D341Med (cell line): ENCODE measurements around the gene GOLGA8B.
"Not testable (repeated sequence)": the region's sequence is repeated elsewhere in the genome, so short reads cannot be mapped to it uniquely, and the experiment has no call there.

Source experiments
- DNase-seq: peaks from one replicate; pipeline ENCODE4 v3.0.0; 2012; ENCODE audit warnings: low spot score

The GOLGA8B gene

GRCh38 chr15:34594361-34594760 is 10.9 kb upstream of the GOLGA8B start:
- no peak for DNase-seq

- peak; percentile 37 for DNase-seq
Observed at GRCh38 chr15:34591306-34591705, 7.9 kb upstream of the GOLGA8B start.

GRCh38 chr15:34588046-34588674 is 4.7 kb upstream of the GOLGA8B start:
- peak; percentile 56 for DNase-seq

- not testable (repeated sequence) for DNase-seq
Observed at GRCh38 chr15:34585966-34586365, 2.5 kb upstream of the GOLGA8B start.

- DNase-seq, result no peak
Observed at GRCh38 chr15:34584996-34585395, 1.5 kb upstream of the GOLGA8B start.

GRCh38 chr15:34584330-34584668 is 848 bp upstream of the GOLGA8B start:
- DNase-seq, result no peak

GRCh38 chr15:34582461-34583371 is 735 bp downstream of the GOLGA8B start:
- DNase-seq, result peak; percentile 70

GRCh38 chr15:34581687-34582460 is 1.6 kb downstream of the GOLGA8B start:
- not testable (repeated sequence) for DNase-seq

GRCh38 chr15:34581043-34581365 is 2.4 kb downstream of the GOLGA8B start:
- no peak for DNase-seq

- DNase-seq, result not testable (repeated sequence)
Observed at GRCh38 chr15:34580251-34581042, 3.0 kb downstream of the GOLGA8B start.

- no peak for DNase-seq
Observed at GRCh38 chr15:34578283-34578674, 5.2 kb downstream of the GOLGA8B start.

GRCh38 chr15:34577658-34578282 is 5.7 kb downstream of the GOLGA8B start:
- not testable (repeated sequence) for DNase-seq

- not testable (repeated sequence) for DNase-seq
Observed at GRCh38 chr15:34575035-34575434, 8.4 kb downstream of the GOLGA8B start.

GRCh38 chr15:34572921-34573320 is 10.5 kb downstream of the GOLGA8B start:
- not testable (repeated sequence) for DNase-seq

- not testable (repeated sequence) for DNase-seq
Observed at GRCh38 chr15:34572019-34572641, 11.3 kb downstream of the GOLGA8B start.

GRCh38 chr15:34569670-34570396 is 13.6 kb downstream of the GOLGA8B start:
- not testable (repeated sequence) for DNase-seq

GRCh38 chr15:34567174-34567573 is 16.3 kb downstream of the GOLGA8B start:
- not testable (repeated sequence) for DNase-seq

GRCh38 chr15:34564711-34565110 is 18.7 kb downstream of the GOLGA8B start:
- not testable (repeated sequence) for DNase-seq

- not testable (repeated sequence) for DNase-seq
Observed at GRCh38 chr15:34560814-34561213, 22.6 kb downstream of the GOLGA8B start.

GRCh38 chr15:34559764-34560163 is 23.7 kb downstream of the GOLGA8B start:
- DNase-seq, result not testable (repeated sequence)
